Thyroid gland (tissue), 4 donors: ENCODE results near the gene GRM7. TPM values are rescaled to one million over a fixed set of nuclear protein-coding genes. Genes with fewer than 3 reads are reported as not detected.

ENCODE experiments used
- DNase-seq, 2 donors: peaks; one replicate each; pipeline ENCODE4 v3.0.0-alpha.2; 2019
- H3K27ac ChIP-seq, 3 donors: fragments of 200-600 bp; sonication (generic); 1 replicate in 2 of 3; 2 replicates in 1 of 3; pipeline ENCODE4 v1.5.1; 2016 to 2019; ENCODE audit warnings: mild to moderate bottlenecking in 1 of 3, moderate library complexity in 1 of 3
- H3K27me3 ChIP-seq: fragments of 200-600 bp; sonication (generic); one replicate; pipeline ENCODE4 v1.5.1; 2019
- H3K36me3 ChIP-seq, 2 donors: fragments of 200-600 bp; sonication (generic); one replicate each; pipeline ENCODE4 v1.5.1; 2016 to 2019
- H3K4me1 ChIP-seq, 2 donors: fragments of 200-600 bp; sonication (generic); one replicate each; pipeline ENCODE4 v1.5.1; 2017 to 2019
- H3K4me3 ChIP-seq, 3 donors: fragments of 200-600 bp; sonication (generic); replicated peaks in 1 of 3; 1 replicate in 2 of 3; 2 replicates in 1 of 3; pipeline ENCODE4 v1.5.1; 2016; ENCODE audit warnings: mild to moderate bottlenecking in 1 of 3
- H3K9me3 ChIP-seq: fragments of 200-600 bp; sonication (generic); one replicate; pipeline ENCODE4 v1.5.1; 2017
- CTCF ChIP-seq, 6 experiments: fragments of 200-600 bp in 3 of 6; fragments of 450-650 bp in 3 of 6; sonication (generic) in 3 of 6; IDR thresholded peaks; one replicate each; pipeline ENCODE4 v1.5.1; 2016 to 2019; ENCODE audit warnings: antibody characterized with exemption in 6 of 6, mild to moderate bottlenecking in 2 of 6, inconsistent platforms in 1 of 6, moderate library complexity in 1 of 6
- POLR2A ChIP-seq, 2 donors: fragments of 450-650 bp; IDR thresholded peaks; one replicate each; pipeline ENCODE4 v1.6.1; 2017; ENCODE audit warnings: antibody characterized with exemption in 2 of 2, mild to moderate bottlenecking in 2 of 2, moderate library complexity in 1 of 2
- WGBS, 2 donors: methylation state at CpG; one replicate each; pipeline ENCODE4 v1.1.5; 2017; 5-methylcytosine and 5-hydroxymethylcytosine counted together
- intact Hi-C: fragments of 100-400 bp; cut with DNase I; formaldehyde crosslinking; loops from one replicate; pipeline ENCODE4 v1.15.1; 2023
- total RNA-seq, 4 donors: library from RNA; depleted of rRNA; stranded (reverse); fragments of >200 nt; gene quantifications; one replicate each; pipeline ENCODE4 v1.2.3, GENCODE V29; 2016

The GRM7 gene
- total RNA-seq, 4 donors from 2014 or later, result 0.11 to 0.81 (median 0.60) TPM

- TF ChIP-seq CTCF (IDR thresholded peaks at IDR 0.05), result no peak
- no peak for TF ChIP-seq POLR2A (IDR thresholded peaks at IDR 0.05)
- no peaks in the 10 kb centered on the region for H3K4me1 ChIP-seq
- DNase-seq, result no peak
- H3K9me3 ChIP-seq, result no peaks in the 10 kb centered on the region
- no peak overlapping the region for H3K4me3 ChIP-seq
- H3K27me3 ChIP-seq, result no peaks in the 10 kb centered on the region
- intact Hi-C loops, result no loop called here
- H3K36me3 ChIP-seq, result no peaks in the 10 kb centered on the region
- 88 to 96% methylated on average over 1 of the region's 1 CpG for WGBS, 2 donors
- H3K27ac ChIP-seq, result no peak overlapping the region
These were observed 859.9 kb downstream of the GRM7 start for GRCh38 chr3:7720649-7721297.

DNA sequence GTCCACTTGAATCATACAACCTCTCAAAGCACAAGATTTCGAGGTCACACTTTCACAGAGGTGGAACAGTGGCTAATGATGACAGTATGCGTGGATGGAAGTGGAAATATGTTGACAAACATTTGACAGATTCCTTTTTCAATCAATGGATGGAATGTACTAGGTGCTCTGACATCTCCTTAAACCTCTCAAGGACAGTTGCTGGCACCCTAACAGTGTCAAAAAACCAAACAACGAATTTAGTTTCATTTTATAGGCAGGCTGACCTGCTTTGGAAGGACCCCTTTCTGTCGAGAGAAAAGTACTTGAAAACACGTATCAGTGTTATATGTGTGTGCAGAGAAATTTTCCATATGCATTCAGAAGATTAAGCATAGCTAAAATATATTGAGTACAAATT, 861.0 kb downstream of the GRM7 start:
- Histone ChIP-seq H3K27me3 (no peaks in the 10 kb centered on the region), H3K36me3 (no peaks in the 10 kb centered on the region), H3K4me1 (no peaks in the 10 kb centered on the region), H3K4me3 (no peak overlapping the region), H3K27ac (no peak overlapping the region), H3K9me3 (no peaks in the 10 kb centered on the region)
- no peak for DNase-seq
- WGBS, 2 donors, result 83 to 86% methylated on average over 5 of the region's 5 CpGs
- no peak for TF ChIP-seq CTCF (IDR thresholded peaks at IDR 0.05)
- intact Hi-C loops, result no loop called here

- no peak overlapping the region for H3K27ac ChIP-seq
- no peaks in the 10 kb centered on the region for H3K27me3 ChIP-seq
- no peak for DNase-seq
- H3K9me3 ChIP-seq, result no peaks in the 10 kb centered on the region
- no peak overlapping the region for H3K4me3 ChIP-seq
- no peak for TF ChIP-seq POLR2A (IDR thresholded peaks at IDR 0.05)
- TF ChIP-seq CTCF (IDR thresholded peaks at IDR 0.05), result no peak
- H3K4me1 ChIP-seq, result no peaks in the 10 kb centered on the region
- H3K36me3 ChIP-seq, result no peaks in the 10 kb centered on the region
- 89 to 93% methylated on average over 7 of the region's 7 CpGs for WGBS, 2 donors
- intact Hi-C loops, result no loop called here
These were observed 867.9 kb downstream of the GRM7 start for GRCh38 chr3:7728566-7729519.

DNA sequence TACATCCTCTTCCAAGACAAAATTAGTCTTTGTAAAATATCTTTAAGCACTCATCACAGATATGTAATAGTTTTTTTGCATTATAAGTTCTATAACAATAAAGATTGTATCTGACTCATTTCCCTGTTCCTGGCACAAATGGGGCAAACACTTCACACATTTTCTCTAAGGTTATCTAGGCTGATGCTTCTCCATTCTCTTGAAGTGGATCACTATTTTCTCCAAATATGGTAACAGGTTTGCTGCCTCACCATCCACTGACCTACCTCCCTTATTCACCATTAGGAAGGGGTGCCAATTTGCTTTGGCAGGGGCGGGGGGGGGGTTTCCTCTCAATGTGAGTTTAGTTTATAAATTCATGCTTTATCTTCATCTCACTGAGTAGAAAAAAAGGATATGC, 873.0 kb downstream of the GRM7 start:
- Histone ChIP-seq H3K27ac (no peak overlapping the region), H3K9me3 (no peaks in the 10 kb centered on the region), H3K36me3 (no peaks in the 10 kb centered on the region), H3K4me3 (no peak overlapping the region), H3K27me3 (no peaks in the 10 kb centered on the region), H3K4me1 (no peaks in the 10 kb centered on the region)
- no peak for DNase-seq
- TF ChIP-seq POLR2A (IDR thresholded peaks at IDR 0.05) (no peak), CTCF (IDR thresholded peaks at IDR 0.05) (no peak)
- intact Hi-C loops, result no loop called here
- 74 to 81% methylated on average over 1 of the region's 1 CpG for WGBS, 2 donors

- no peak for TF ChIP-seq CTCF (IDR thresholded peaks at IDR 0.05)
- Histone ChIP-seq H3K4me3 (no peak overlapping the region), H3K9me3 (no peaks in the 10 kb centered on the region), H3K4me1 (no peaks in the 10 kb centered on the region), H3K36me3 (no peaks in the 10 kb centered on the region), H3K27ac (no peak overlapping the region), H3K27me3 (no peaks in the 10 kb centered on the region)
- intact Hi-C loops, result no loop called here
- no peak for DNase-seq
These were observed 873.5 kb downstream of the GRM7 start for GRCh38 chr3:7734456-7734855.
